GM19099 (cell line): ENCODE measurements around the gene FAS.

ENCODE experiments used
- POLR2A ChIP-seq: IDR thresholded peaks from 3 replicates; pipeline ENCODE4 v1.6.1; 2011; ENCODE audit warnings: low read depth; ENCODE audit not compliant: insufficient read length; ENCODE audit errors: extremely low read depth

Gene FAS

GRCh38 chr10:88981435-88981834 is 9.2 kb upstream of the FAS start:
- no peak for TF ChIP-seq POLR2A

DNA sequence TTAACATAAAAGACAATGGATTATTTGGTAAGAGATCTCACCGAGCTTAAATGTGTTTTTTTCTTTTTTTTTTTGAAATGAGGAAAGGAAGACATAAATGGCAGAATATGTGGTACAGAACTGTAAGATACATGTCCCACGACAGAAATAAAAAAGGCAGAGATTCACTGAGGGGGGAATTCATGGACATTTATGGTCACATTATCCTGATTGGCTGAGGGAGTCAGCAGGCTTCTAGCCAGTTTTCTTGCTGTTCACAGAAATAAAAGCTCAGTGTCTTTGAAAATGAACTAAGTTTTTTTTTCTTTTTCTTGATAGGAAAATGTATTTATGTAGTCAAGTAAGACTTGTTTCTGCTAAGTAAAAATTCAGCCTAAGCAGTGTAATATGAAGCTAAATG is 8.2 kb upstream of the FAS start:
- no peak for TF ChIP-seq POLR2A

- TF ChIP-seq POLR2A = no peak
Measured at GRCh38 chr10:88983206-88983605, 7.4 kb upstream of the FAS start.

GRCh38 chr10:88983939-88984338 is 6.7 kb upstream of the FAS start:
- no peak for TF ChIP-seq POLR2A

DNA sequence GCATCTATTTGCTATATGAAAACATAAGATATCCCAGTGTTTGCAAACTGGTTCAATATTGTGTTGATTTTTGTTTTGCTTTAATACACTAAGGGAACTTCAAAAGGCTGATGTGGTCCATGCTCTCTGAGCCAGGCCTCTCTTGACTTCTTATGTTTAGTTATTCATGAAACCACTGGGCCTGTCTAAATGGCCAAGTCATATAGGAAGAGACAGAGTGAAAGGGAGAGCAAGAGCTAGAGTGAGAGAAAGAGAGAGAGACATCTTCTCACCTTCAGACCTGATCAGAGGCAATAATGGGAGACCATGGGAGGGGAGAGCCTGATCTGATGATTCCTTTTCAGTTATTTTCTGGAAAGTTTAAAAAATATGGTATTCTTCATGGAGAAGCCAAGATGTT is 6.1 kb upstream of the FAS start:
- no peak for TF ChIP-seq POLR2A

- no peak for TF ChIP-seq POLR2A
Measured at GRCh38 chr10:88986549-88987242, 3.9 kb upstream of the FAS start.

GRCh38 chr10:88987243-88987725 is 3.3 kb upstream of the FAS start:
- no peak for TF ChIP-seq POLR2A

GRCh38 chr10:88987840-88988239 is 2.8 kb upstream of the FAS start:
- TF ChIP-seq POLR2A = no peak

DNA sequence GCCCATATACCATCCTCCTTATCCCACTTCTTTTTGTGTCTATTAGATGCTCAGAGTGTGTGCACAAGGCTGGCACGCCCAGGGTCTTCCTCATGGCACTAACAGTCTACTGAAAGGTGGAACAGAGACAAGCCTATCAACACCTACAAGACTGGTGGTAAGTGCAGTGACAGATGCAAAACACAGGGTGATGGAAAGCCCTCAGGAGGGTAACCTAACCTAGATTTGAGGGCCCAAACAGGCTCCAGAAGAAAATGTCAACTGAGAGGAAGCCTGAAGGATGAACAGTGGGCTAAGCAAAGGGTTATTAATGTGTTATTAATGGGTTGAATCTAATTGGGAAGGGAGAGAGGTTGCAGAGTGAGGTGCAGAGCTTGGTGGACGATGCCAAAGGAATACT is 1.2 kb upstream of the FAS start:
- TF ChIP-seq POLR2A = no peak

DNA sequence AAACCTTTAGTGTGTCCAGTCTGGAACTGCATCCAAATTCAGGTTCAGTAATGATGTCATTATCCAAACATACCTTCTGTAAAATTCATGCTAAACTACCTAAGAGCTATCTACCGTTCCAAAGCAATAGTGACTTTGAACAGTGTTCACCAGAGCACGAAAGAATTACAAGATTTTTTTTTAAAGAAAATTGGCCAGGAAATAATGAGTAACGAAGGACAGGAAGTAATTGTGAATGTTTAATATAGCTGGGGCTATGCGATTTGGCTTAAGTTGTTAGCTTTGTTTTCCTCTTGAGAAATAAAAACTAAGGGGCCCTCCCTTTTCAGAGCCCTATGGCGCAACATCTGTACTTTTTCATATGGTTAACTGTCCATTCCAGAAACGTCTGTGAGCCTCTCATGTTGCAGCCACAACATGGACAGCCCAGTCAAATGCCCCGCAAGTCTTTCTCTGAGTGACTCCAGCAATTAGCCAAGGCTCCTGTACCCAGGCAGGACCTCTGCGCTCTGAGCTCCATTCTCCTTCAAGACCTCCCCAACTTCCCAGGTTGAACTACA is 694 bp upstream of the FAS start:
- TF ChIP-seq POLR2A = no peak

DNA sequence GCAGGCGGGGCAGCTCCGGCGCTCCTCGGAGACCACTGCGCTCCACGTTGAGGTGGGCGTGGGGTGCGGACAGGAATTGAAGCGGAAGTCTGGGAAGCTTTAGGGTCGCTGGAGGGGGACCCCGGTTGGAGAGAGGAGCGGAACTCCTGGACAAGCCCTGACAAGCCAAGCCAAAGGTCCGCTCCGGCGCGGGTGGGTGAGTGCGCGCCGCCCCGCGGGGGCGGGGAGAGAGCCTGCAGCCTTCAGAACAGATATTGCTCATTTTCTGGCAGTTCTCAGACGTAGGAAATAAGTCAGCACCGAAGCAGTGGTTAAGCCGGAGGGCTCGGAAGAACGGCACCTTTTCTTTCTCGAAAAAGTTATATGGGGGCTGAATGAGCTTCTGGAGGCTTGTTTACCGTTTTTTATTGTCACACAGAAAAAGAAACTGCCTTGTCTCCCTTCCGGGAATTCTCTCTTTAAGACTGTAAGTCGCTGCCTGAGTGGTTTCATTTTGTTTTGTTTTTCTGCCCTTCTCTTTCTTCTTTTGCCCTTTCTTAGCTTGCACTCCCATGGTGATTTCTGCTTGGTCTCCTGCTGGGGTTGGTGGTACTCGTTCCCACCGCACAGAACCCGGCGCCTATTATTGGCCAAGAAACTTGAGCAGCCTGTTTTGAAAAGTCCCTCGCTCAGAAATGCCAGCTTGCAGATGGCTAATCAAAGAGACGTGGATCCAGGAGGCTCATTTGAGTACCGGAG is 732 bp downstream of the FAS start:
- peak; percentile 59 for TF ChIP-seq POLR2A

DNA sequence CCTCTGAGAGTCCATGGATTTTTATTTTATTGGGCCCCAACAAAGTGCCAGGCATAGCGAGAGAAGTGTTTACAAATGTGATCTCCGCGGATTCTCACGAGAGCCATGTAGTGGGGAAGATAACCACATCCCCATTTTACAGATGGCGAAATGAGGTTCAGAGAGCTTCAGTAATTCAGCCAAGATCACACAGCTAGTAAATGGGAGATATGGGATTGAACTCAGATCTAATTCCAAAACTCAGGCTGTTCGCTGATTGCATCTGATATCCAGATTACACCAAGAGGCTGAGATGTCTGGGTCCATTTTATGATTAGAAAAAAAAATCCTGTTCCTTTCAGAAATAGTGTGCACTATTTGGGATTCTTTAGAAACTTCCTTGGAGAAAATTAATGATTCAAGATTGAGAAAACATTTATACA is 1.3 kb downstream of the FAS start:
- TF ChIP-seq POLR2A = no peak

- TF ChIP-seq POLR2A = no peak
Measured at GRCh38 chr10:88992921-88993524, 2.4 kb downstream of the FAS start.

DNA sequence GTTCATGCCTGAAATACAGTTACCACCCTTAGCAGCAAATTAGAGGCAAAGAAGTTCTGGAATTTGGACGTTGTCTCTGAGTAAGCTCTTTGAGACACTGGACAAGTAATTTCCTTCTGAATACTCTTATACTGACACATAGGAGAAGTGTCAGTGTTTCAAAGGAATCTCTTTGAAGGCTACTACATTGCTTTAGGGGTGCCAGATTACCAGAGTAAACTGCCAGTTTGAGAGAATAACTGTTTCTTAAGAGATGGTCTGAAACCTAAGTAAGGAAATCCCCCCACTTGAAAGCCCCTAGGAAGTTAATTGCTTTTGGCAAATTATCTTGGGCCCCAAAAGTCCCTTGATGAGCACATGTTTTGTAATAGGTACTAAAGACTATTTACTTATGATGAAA is 3.4 kb downstream of the FAS start:
- TF ChIP-seq POLR2A = peak; percentile 65

- no peak for TF ChIP-seq POLR2A
Measured at GRCh38 chr10:88995156-88995876, 4.7 kb downstream of the FAS start.
